Vagina (tissue), 2 donors: ENCODE data around the gene C10orf90.

Experiments used
- POLR2AphosphoS5 ChIP-seq, 2 donors: sonication (generic); formaldehyde crosslinking; IDR thresholded peaks; one replicate each; pipeline ENCODE4 v1.9.0; 2017; ENCODE audit warnings: antibody characterized with exemption in 2 of 2, mild to moderate bottlenecking in 2 of 2, low read depth in 1 of 2; ENCODE audit not compliant: insufficient read depth in 1 of 2
- TF ChIP-seq, protein P1 (sequence below), 3 experiments: fragments of 450-650 bp in 2 of 3; fragments of 200-600 bp in 1 of 3; sonication (generic) in 1 of 3; IDR thresholded peaks; one replicate each; pipeline ENCODE4 v1.5.1; 2017 to 2019; ENCODE audit warnings: antibody characterized with exemption in 3 of 3, mild to moderate bottlenecking in 2 of 3, moderate library complexity in 2 of 3

DNA sequence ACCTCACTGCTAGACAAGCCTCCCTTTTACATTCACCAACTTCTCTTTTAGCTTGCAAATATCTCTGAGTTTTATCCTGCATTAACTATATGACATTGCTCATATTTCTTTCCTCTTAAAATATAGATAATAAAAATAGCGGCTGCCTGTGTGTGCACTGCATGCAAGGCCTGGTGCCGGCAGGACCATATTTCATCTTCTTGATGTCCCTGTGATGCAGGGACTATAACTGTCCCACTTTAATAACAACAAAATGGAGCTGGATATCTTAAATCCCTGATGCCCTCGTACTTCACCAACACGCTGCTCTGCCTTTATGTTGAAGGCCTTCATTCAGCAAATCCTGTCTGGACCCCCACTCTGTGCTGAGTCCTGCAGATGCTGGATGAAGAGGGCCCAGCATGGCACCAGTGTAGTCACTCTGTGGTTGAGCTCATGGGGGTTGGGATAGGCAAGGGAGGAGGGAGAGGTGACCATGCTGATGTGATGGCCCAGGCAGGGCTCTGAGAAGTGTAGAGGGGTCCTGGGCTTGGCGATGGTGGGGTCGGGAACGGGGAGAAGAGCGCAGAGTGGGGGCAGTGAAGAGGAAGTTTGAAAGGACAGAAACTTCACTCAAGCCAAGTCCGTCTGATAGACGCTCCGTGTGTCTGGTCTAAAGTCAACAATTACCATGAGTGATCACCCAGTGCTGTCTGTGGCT, 40.4 kb downstream of the C10orf90 start:
- TF ChIP-seq POLR2AphosphoS5 (IDR thresholded peaks at IDR 0.05; ENCODE audit: insufficient read depth in 1 of 2, low read depth in 1 of 2): no peak
- TF ChIP-seq, protein P1, sequence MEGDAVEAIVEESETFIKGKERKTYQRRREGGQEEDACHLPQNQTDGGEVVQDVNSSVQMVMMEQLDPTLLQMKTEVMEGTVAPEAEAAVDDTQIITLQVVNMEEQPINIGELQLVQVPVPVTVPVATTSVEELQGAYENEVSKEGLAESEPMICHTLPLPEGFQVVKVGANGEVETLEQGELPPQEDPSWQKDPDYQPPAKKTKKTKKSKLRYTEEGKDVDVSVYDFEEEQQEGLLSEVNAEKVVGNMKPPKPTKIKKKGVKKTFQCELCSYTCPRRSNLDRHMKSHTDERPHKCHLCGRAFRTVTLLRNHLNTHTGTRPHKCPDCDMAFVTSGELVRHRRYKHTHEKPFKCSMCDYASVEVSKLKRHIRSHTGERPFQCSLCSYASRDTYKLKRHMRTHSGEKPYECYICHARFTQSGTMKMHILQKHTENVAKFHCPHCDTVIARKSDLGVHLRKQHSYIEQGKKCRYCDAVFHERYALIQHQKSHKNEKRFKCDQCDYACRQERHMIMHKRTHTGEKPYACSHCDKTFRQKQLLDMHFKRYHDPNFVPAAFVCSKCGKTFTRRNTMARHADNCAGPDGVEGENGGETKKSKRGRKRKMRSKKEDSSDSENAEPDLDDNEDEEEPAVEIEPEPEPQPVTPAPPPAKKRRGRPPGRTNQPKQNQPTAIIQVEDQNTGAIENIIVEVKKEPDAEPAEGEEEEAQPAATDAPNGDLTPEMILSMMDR (IDR thresholded peaks at IDR 0.05): no peak
